GM21360 (cell line): Measurements from ENCODE around the gene ABCG1.

Experiments
- ATAC-seq: cut with Tn5 transposase; IDR thresholded peaks from one replicate; pipeline ENCODE4 v1.9.1; 2021; ENCODE audit warnings: mild to moderate bottlenecking, moderate library complexity; ENCODE audit not compliant: unreplicated experiment

ABCG1 gene

DNA sequence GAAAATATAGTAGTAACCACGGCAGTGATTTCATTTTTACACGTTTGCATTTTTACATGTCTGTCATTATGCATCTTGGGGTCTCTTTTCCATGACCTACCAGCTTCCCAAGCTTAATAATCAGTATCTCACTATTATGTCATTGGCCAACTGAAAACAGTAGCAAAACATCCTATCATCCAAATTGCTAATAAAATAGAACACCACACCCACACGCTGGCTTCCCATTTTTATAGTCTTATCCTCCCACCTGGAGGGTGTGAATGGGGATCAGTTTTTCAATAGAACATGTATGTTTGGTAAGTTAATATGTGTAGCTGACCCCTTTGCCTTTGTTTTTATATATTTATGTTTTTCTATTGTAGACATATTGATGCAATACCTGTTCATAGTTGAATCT, 84.5 kb downstream of the ABCG1 start:
- ATAC-seq, result no peak

DNA sequence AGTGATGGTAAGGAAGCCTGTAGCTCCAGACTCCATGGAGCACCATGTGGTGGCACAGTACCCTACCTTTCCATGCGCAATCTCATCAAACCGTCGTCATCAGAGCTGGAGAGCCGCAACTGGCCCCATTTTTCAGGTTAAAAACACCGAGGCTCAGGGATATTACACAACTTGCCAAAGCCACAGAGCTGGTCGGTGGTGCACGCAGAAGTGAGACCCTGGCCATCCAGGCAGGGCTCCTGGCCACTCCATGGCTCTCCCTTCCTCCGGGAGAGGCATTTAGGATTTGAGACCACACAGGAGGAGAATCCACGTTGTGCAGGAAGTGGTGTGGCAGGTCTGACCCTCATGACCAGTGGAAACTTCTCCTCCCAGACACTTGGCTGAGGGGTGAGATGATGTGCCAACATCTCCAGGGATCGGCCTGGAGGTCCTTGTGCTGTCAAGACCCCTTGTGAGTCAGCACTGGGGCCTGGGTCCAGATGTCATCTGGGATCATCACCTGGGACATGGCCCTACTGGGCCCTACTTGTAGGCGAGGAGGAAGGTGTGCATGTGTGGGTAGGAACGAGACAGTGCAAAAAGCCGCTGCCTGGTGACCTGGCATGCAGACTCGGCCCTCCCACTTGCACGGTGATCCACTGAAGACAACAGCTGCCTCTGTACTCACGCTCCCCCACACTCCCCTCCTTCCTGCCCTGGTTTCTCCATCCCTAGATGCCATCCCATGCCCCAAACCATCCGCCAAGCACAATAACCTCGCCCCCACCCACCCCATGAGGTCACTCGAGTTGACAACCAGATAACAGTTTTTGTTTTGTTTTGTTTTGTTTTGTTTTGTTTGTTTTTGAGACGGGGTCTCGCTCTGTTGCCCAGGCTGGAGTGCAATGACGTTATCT, 85.9 kb downstream of the ABCG1 start:
- no peak for ATAC-seq

DNA sequence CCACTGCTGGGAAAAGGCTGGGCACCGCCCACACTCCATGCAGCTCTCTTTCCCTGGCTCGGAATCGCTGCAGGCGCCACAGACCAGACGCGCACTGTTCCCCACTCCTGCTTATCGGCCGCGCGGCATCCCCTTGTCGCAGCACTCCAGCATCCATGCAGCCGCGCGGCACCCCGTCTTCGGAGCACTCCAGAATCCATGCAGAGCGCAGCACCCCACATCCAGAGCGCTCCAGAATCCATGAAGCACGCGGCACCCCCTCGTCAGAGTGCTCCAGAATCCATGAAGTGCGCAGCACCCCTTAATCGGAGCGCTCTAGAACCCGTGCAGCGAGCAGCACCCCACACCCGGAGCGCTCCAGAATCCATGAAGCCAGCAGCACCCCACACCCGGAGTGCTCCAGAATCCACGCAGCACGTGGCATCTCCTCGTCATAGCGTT, 86.8 kb downstream of the ABCG1 start:
- no peak for ATAC-seq

DNA sequence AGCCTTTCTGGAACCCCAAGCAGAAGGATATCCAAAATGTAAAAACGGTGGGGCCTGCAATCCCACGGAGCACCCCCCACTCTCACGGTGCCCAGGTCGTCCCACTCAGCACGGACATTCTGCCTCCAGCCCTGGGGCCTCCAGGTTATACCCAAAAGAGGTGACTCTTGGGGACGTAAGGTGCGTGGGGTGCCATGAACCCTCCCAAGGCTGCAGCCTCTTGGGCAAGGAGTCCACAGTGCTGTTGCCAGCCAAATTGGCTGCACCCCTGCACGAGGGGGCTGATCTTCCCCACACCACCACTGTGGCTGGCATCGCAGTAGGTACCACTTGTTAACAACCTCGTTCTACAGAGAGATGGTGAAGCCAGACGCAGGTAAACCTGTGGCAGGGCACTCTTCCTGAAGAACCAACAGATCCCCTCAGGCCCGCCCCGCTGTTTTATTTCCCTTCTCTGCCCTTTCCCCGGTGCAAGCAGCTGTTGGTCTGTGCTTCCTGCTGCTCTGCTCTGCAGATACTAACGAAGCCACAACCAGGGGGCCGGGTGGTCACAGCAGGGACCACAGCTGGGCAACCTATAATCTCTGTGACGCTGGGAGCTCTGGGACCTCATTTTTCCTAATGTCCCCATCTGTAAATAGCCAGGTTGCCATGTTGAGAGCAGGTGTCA, 87.6 kb downstream of the ABCG1 start:
- ATAC-seq, result no peak

DNA sequence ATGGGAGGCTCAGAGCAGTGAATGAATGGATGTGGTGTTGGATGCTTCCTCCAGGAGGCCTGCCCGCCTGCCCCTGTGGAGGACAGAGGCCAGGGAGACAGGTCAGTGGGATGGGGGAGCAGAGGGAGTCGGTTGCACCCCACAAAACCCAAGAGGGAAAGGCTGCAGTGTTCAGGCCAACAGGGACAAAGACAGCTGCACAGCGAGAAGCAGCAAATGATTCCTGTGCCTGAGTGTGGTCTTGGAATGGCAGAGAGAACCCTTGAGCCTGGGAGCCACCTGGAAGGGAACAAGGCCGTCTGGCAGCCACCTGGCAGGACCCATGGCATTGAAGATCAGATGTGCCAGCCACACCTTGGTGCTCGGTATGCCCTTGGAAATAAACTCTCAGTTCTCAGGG, 88.2 kb downstream of the ABCG1 start:
- no peak for ATAC-seq

DNA sequence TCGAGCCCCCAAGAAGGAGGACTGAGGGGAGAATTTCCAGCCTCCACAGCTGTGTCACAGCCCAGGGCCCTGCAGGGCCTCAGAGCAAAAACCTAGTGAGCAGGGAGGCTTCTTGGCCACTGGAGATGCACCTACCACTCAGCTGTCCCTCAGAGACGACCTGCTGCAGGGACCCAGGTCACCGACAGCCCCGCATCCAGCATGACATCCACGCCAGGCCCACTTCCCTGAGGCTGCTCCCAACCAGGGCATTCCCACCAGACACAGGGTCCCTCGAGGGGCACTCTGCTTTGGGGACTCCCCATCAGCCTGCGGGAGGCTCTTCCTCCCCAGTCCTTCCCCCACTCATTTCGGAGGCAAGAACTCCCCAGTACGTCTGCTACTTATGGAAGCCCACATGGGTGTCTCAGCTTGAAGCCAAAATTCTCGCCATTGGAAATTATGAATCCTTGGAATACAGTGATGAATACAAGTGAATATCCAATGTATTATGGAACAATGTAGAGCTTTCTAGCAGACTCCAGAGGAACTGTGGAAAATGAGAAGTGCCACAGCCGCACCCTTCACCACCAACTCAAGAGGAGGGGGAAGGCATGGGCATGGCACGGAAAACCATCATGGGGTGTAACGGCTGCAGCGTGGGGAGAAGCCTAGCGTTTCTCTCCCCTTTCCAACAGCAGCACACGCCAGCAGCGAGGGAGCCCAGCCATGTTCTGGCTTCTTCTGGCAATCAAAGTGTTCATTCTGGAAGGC, 89.4 kb downstream of the ABCG1 start:
- no peak for ATAC-seq

DNA sequence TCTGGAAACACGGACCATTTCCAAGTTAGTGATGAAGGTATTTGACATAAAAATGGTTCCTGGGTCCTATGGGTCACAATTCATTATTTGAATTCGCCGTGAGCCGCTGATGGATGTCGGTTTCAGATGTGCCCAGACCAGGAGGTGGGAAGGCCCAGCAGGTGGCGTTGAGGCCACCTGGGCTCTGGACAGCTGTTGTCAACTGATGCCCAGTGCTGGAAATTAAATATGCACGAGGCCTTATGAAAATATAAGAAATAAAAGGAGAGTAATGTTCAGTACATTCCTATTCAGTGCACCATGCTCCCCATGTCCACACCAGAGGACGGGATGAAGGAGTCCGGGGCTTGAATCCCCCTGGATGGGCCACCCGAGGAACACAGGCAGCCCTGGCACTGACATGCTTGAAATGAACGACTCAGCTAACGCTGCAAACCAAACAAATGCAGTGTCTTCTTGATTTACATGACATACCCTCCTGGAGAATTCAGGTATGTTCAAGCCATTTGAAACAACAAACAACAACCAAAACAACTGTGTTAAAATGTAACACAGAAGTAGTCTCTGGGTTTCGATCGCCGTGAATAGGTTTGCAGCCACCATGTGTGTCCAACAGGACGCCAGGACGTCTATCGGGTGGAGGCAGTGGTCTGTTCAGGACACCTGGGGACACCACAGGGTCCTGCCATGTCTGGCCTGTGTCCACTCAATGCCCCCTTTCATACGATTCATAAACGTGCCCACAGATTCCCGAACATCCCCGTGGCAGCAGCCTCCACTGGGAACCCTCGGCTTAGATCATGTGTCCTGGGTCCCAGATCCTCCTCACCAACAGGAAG, 90.2 kb downstream of the ABCG1 start:
- ATAC-seq, result no peak

DNA sequence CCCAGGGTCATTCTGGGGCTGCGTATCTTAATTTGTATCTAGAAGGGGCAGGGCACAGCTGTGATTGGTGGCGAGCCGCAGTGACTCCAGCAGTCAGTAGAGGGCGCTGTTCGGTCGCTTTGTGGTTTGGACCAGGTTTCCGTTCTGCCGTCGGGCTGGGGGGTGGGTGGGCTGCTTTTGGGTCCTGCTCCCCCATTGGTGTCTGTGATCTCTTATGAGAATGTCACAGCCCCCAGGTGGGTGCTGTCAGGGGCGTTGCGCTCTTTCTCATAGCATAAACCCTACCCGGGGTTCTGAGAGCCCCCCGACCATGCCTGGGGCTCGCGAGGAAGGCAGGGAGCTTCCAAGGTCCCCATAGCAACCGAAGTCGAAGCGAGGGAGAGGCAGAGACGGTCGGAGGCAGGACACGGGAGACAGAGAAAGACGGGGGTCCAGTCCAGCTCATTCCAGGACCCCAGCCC, 90.8 kb downstream of the ABCG1 start:
- ATAC-seq, result no peak

DNA sequence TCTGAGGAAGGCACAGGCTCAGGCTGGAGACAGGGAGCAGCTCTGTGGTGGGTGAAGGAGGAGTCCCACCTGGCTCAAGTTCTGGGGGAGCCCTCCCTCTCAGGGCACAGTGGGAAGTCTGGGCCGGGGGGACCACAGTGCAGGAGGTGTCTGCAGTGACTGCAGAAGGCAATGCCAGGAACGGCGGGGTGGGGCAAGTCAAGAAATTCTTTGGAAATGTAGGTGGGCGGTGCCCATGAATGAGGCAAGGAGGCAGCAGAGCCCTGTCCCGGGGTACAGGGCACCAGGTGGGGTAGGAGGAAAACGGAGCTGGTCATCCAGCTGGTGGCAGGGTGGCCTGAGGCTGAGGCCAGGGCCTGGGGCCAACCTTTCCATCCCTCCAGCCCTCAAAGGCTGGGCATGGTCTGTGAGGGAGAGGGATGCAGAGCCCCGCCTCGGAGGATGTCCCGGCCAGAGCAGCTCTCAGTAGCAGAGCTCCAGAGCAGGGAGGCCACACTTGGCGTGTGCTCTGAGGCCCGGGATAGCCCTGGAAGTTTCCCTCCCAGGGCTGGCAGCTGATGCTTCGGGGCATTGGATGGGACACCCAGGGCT, 91.6 kb downstream of the ABCG1 start:
- no peak for ATAC-seq

DNA sequence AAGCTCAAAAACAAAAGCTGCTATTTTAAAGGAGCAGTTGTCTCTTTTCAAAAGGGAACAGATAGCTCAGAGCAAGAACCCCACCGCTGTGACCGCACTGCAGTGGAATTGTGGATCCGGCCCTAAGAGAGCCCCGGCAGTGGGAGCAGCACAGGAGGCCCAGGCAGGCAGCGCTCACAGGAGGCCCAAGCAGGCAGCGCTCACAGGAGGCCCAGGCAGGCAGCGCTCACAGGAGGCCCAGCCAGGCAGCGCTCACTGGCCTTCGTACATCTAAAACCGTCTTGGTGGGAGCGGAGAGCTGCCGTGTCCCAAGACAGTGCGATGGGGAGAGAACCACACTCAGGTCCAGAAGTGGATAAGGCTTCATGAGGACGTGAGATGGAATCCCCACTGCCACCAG, 92.2 kb downstream of the ABCG1 start:
- ATAC-seq, result no peak

DNA sequence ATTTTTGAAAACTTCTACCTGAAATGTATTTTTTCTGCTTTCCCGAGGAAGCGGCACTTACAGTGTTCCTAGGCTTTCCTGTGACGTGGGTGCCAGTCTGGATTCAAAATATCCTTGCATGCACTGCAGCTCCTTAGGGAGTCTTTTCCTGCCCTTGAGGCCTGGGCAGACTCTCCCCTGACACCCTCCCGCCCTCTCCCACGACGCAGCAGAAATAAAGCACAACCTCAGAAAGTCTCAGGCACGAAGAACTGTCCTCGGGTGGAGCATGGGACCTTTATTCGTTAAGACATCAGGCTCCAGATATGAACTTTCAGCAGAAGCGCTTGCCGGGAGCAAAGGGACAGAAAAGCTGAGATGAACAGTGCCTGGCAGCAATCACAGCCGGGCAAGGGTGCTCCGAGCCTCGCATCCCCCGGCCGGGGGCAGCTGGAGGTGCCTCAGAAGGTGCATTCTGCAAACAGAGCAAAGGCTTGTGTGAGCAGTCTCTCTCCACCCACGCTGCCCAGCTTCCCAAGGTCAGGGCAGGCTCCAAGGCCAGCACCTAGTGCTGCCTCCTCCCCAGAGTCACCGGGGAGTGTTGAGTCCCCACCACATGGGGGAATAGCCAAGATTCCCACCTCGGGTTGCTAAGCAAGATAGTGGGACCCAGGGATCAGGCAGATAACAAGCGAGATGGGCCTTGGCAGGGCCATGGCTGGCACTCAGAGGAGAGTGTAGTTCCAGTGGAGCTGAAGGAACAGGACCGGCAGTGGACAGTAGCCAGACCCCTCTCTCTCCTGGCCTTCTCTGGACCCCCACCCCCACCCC, 93.1 kb downstream of the ABCG1 start:
- no peak for ATAC-seq

DNA sequence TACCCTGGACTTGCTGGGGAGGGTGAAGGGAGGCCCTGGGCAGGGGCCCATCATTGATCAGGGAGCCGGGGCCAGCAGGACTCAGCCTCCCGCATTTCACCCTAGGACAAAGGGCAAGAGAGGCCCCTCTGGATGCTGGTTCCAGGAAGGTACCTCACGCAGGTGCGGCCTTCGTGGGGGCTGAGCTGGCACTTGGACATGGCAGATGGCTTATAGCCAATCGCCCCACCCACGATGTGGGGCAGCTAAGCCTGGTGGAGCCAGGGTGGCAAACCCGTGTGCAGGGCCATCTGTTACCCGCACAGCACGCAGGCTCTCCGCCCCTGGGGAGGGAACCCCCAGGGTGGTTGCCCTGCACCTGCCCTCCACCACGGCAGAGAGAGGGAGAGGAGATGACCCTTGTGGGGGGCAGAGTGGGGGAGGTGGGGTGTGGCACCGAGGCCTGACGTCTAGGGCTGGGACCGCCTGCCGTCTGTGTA, 93.7 kb downstream of the ABCG1 start:
- no peak for ATAC-seq

DNA sequence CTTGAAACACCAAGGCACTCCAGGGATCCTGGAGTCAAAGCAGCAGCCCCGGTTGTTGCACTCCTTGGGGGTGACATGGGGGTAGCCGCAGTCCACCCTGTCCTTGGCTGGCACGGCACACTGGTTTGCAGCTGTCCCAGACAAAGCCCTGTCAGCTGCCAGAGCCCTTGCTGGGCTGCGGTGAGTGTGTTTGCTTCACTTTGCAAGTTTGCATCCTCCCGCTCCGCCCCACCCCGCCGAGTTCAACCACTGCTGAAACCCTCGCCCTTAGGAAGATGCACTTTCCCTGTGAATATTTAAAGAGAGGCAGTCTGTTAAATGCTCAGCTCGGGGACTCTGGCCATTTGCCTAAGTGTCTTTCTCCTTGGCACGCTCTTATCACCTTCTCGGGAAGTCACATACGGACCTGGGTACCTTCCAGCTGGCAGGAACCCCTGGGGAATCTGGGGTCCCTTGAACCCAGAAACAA, 94.6 kb downstream of the ABCG1 start:
- ATAC-seq, result no peak

DNA sequence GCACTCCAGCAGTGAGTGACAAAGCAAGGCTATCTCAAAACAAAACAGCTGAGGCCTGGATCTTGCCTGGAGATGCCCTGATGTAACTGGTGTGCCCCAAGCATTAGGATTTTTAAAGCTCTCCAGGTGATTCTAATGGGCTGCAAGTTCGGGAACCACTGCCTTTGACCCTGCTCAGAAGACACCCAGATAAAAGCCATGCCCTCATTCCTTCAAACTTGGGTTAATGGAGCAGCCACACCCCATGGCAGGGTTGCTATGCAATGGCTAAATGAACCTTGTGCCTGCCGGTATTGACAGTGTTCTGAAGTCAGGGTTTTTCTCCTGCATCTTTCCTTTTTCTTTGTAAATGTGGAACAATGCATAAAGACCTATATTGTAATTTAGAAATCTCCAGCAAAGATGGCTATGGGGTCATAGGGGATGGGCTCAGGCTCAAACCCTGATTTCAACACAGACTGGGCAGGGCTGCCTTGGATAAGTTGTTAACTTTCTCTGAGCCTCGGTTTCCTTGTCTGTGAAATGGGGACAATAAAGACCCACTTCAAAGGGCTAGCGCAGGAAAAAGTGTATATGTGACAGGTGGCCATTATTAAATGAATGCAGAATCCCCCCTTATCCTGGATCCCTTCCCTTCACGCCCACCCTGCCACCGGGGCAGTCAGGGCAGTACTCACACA, 95.8 kb downstream of the ABCG1 start:
- ATAC-seq, result no peak

DNA sequence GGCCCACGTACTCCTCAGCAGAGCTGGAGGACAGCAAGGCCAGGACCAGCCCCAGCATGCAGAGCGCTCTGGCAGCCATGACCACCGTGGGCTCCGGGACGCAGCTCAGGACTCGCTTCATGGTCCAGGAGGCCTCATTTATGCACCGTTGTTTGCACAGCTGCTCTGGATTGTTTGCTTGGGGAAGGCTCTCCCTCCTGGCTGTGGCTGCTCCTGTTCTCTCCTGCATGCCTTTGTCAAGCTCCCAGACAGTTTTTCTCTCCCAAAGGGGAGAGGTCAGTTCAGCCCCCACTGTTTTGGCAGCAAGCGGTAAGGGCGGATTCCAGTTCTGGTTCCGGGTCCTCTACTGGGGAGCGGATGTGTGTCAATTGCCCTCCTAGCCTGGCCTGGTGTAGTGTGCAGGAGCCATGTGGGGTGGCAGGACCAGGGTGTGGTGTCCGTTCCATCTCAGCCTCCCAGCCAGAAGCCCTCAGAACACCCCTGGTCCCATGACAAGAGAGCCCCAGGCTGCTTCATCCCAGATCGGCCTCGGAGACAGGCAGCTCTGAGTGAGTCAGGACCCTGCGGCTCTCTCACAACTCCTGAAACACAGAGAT, 96.5 kb downstream of the ABCG1 start, which contains the start of gene TFF3:
Gene TFF3, minus strand, starts transcription at position 114 of the 596 bp plus-strand sequence. Its CDS starts 35 bp downstream, at position 79.
- ATAC-seq, result no peak

DNA sequence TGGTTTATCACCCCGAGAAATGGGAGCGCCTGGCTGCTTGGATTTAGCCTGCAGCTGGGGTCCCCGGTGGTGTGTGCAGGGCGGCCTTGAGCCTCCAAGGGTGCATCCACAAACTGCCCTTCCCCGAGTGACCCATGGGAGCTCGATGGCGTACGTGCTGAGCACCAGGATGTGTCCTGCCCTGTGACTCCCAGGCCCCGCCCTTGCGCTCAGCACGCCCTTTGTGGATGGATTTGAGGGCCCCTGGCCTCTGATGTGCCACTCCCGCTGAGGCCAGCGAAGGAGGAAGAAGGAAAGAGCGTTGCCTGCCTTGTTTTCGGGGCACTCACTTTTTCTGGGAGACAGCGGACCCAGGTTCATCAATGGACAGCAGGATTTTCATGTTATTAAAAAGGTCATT, 98.0 kb downstream of the ABCG1 start:
- ATAC-seq, result no peak

DNA sequence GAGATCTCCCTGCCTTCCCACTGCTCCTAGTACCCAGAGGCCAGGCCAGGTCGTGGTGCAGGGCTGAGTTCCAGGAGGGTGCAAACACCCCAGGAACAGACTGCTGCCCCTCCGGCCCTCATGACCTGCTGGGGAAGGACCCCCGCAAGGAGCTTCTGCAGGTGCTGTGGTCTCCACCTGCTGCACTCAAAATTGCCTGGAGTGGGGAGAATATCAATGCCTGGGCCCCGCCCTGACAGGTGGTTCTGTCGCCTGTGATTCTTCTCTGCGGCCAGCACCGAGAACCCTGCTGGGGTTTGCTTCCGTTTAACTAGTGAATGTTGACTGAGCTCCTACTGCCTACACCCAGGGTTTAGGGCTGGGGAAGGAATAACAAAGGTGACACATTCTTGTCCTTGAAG, 98.4 kb downstream of the ABCG1 start:
- no peak for ATAC-seq
